GM12878 (cell line): ENCODE results near the gene A3GALT2. TPM values are rescaled to one million over a fixed set of nuclear protein-coding genes. Genes with fewer than 3 reads are reported as not detected.

Experiments
- ATAC-seq: fragments of 200-7000 bp; cut with Tn5 transposase; 3 replicates; pipeline ENCODE4 v1.9.1; 2020; ENCODE audit warnings: mild to moderate bottlenecking, moderate library complexity
- BruUV-seq: library from RNA; stranded (reverse); fragments of 400-500 nt; replicated peaks from 2 replicates; lab custom pipeline; 2021; lab: Mats Ljungman, UMichigan
- CTCF ChIA-PET: fragments of 300-600 bp; sonication (Branson Sonifier 250); formaldehyde crosslinking; extraction: SDS; loops from one replicate; lab custom pipeline; 2021; ENCODE audit warnings: inconsistent platforms; lab: Yijun Ruan, JAX
- POLR2A ChIA-PET: fragments of 350-600 bp; formaldehyde crosslinking; extraction: SDS; loops from one replicate; lab custom pipeline; 2021; ENCODE audit warnings: inconsistent platforms; lab: Charles Lee
- RAD21 ChIA-PET: fragments of 300-600 bp; sonication (Branson Sonifier 250); formaldehyde crosslinking; loops from one replicate; lab custom pipeline; 2023; ENCODE audit warnings: antibody characterized with exemption; ENCODE audit not compliant: unreplicated experiment; lab: Charles Lee
- SMC1A ChIA-PET: fragments of 300-600 bp; sonication (Branson Sonifier 250); formaldehyde crosslinking; loops from one replicate; lab custom pipeline; 2023; ENCODE audit not compliant: unreplicated experiment, uncharacterized antibody; lab: Charles Lee
- DNase-seq: peaks from one replicate; pipeline ENCODE4 v3.0.0-alpha.2; 2011; ENCODE audit warnings: low read depth, low spot score
- FAIRE-seq: peaks from 3 replicates; lab custom pipeline; 2011; peaks lifted over from hg19 to GRCh38; lab: Jason Lieb, UNC
- H2AFZ ChIP-seq: 2 replicates; pipeline ENCODE4 v1.6.0; 2011; ENCODE audit warnings: low read depth, low read length, control low read depth; ENCODE audit not compliant: control insufficient read depth
- H3K27ac ChIP-seq: 2 replicates; pipeline ENCODE4 v1.5.1; 2011; ENCODE audit warnings: control low read depth; ENCODE audit not compliant: control insufficient read depth, insufficient read depth
- H3K27me3 ChIP-seq, 2 experiments: replicated peaks in 1 of 2; 2 replicates each; pipeline versions ENCODE4 v1.6.0 to v1.6.1; 2011; ENCODE audit warnings: low read length in 1 of 2; ENCODE audit not compliant: control insufficient read depth in 2 of 2, insufficient read depth in 2 of 2
- H3K36me3 ChIP-seq, 2 experiments: 2 replicates each; pipeline ENCODE4 v1.5.1; 2011; ENCODE audit warnings: low read length in 1 of 2; ENCODE audit not compliant: control insufficient read depth in 2 of 2, insufficient read depth in 2 of 2
- H3K4me1 ChIP-seq: 2 replicates; pipeline ENCODE4 v1.6.1; 2011; ENCODE audit warnings: mild to moderate bottlenecking, low read length, moderate library complexity, mixed read lengths; ENCODE audit not compliant: control insufficient read depth, insufficient read depth
- H3K4me2 ChIP-seq: 2 replicates; pipeline ENCODE4 v1.6.0; 2011; ENCODE audit warnings: control low read depth; ENCODE audit not compliant: control insufficient read depth, insufficient read depth
- H3K4me3 ChIP-seq: fragments of 200-600 bp; sonication (generic); 2 replicates; pipeline ENCODE4 v1.5.1; 2016
- H3K79me2 ChIP-seq: 2 replicates; pipeline ENCODE4 v1.6.0; 2011; ENCODE audit warnings: low read length; ENCODE audit not compliant: control insufficient read depth, insufficient read depth
- H3K9ac ChIP-seq: 2 replicates; pipeline ENCODE4 v1.8.0; 2011; ENCODE audit warnings: low read length, control low read depth, mixed read lengths; ENCODE audit not compliant: control insufficient read depth, insufficient read depth
- H3K9me3 ChIP-seq: replicated peaks from 3 replicates; pipeline ENCODE4 v1.5.1; 2011; ENCODE audit warnings: mild to moderate bottlenecking, low read length; ENCODE audit not compliant: control insufficient read depth, insufficient read depth
- H4K20me1 ChIP-seq: 2 replicates; pipeline ENCODE4 v1.6.0; 2011; ENCODE audit not compliant: control insufficient read depth, insufficient read depth
- BACH1 ChIP-seq: fragments of 450-650 bp; IDR thresholded peaks from 2 replicates; pipeline ENCODE4 v1.6.1; 2017; ENCODE audit warnings: mild to moderate bottlenecking, borderline replicate concordance
- HDAC6 ChIP-seq: fragments of 200-600 bp; sonication (generic); IDR thresholded peaks from one replicate; pipeline ENCODE4 v1.8.0; 2017; ENCODE audit warnings: antibody characterized with exemption; ENCODE audit not compliant: unreplicated experiment
- IKZF1 ChIP-seq: fragments of 450-650 bp; conservative IDR thresholded peaks from 2 replicates; pipeline ENCODE4 v1.6.1; 2017; ENCODE audit warnings: antibody characterized with exemption, mild to moderate bottlenecking
- IRF4 ChIP-seq: IDR thresholded peaks from 2 replicates; pipeline ENCODE4 v1.6.1; 2011; ENCODE audit warnings: low read depth, low read length
- NBN ChIP-seq: fragments of 450-650 bp; IDR thresholded peaks from 2 replicates; pipeline ENCODE4 v1.6.1; 2016
- NR2C1 ChIP-seq: fragments of 450-650 bp; IDR thresholded peaks from 2 replicates; pipeline ENCODE4 v1.6.1; 2017; ENCODE audit warnings: antibody characterized with exemption, mild to moderate bottlenecking, moderate library complexity
- RAD51 ChIP-seq: fragments of 450-650 bp; IDR thresholded peaks from 2 replicates; pipeline ENCODE4 v1.6.1; 2016; ENCODE audit warnings: moderate library complexity, mild to moderate bottlenecking, inconsistent platforms
- RBBP5 ChIP-seq: fragments of 200-600 bp; sonication (generic); conservative IDR thresholded peaks from 2 replicates; pipeline ENCODE4 v1.6.1; 2016
- RCOR1 ChIP-seq: conservative IDR thresholded peaks from 2 replicates; pipeline ENCODE4 v1.6.1; 2012; ENCODE audit warnings: low read depth, low read length, improper control_type of control experiment
- TAF1 ChIP-seq: IDR thresholded peaks from 2 replicates; pipeline ENCODE4 v1.6.1; 2011; ENCODE audit warnings: mild to moderate bottlenecking, low read depth, low read length, borderline replicate concordance
- ZBTB33 ChIP-seq: fragments of 450-650 bp; IDR thresholded peaks from 2 replicates; pipeline ENCODE4 v1.6.1; 2017; ENCODE audit warnings: mild to moderate bottlenecking
- ZZZ3 ChIP-seq: IDR thresholded peaks from 2 replicates; pipeline ENCODE4 v1.6.1; 2011; ENCODE audit warnings: low read depth; ENCODE audit not compliant: control insufficient read depth, insufficient read length
- WGBS: methylation state at CpG from one replicate; pipeline ENCODE4 v1.1.6; 2016; ENCODE audit warnings: low lambda C conversion rate; ENCODE audit not compliant: insufficient replicate concordance, insufficient coverage; ENCODE audit errors: missing lambda C conversion rate; 5-methylcytosine and 5-hydroxymethylcytosine counted together
- in situ Hi-C: fragments of 300-500 bp; cut with MboI; formaldehyde crosslinking; loops from 9 replicates; pipeline ENCODE4 v1.14.3; 2018; ENCODE audit warnings: mixed read lengths
- intact Hi-C: fragments of 100-400 bp; cut with micrococcal nuclease; formaldehyde crosslinking; loops from one replicate; pipeline ENCODE4 v1.14.2; 2022; ENCODE audit not compliant: unreplicated experiment
- polyA plus RNA-seq, 11 experiments: library from polyadenylated mRNA; depleted of rRNA in 4 of 11; unstranded in 6 of 11; stranded (reverse) in 5 of 11; fragments of >200 nt; fragmentation: Nextera tagmentation in 4 of 11; fragmentation: Illumina TruSeq in 1 of 11; extraction: Ambion mirVana in 4 of 11; extraction: Trizol in 1 of 11; gene quantifications; 1 replicate in 1 of 11; 2 replicates in 10 of 11; pipeline versions ENCODE4 v1.2.1 to v1.2.3, GENCODE V29; 2011 to 2016; ENCODE audit warnings: inconsistent platforms in 2 of 11, missing spikeins in 2 of 11, low read depth in 1 of 11
- total RNA-seq, 4 experiments: library from RNA; depleted of rRNA in 3 of 4; stranded (reverse); fragments of >200 nt in 3 of 4; fragmentation: Illumina TruSeq in 1 of 4; extraction: Trizol in 1 of 4; gene quantifications; 2 replicates each; pipeline versions ENCODE4 v1.2.1 to v1.2.3, GENCODE V29; 2013 to 2021
- TF ChIP-seq, protein P1 (sequence below): IDR thresholded peaks from 2 replicates; pipeline ENCODE4 v1.6.1; 2012; ENCODE audit warnings: low read depth, low read length, improper control_type of control experiment

Gene A3GALT2
- total and polyA plus RNA-seq, 10 of the 15 experiments (the other 5 are each of a cell fraction or from before 2014, with no cell fraction given) = not detected

DNA sequence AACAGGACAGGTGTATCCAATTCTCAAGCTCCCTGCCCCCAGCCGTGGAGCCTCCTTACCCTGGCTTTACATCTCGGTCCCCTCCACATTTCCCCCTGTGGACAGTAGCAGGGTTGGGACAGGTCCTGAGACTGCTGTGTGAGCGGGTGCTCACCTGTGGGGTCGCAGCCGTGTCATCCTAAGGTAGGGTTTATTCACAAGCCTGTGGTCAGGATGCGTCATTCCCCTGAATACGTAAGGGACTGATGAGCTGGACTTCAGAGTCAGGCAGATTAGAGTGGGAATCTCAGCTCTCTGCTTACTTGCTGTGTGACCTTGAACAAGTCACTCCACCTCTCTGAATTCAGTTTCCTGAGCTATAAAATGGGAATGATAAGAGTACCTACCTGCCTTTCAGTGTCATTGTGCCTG, 46.9 kb downstream of the A3GALT2 start:
- H4K20me1 ChIP-seq = no peaks in the 10 kb centered on the region
- no peaks in the 10 kb centered on the region for H3K27me3 ChIP-seq
- no peak overlapping the region for H3K4me2 ChIP-seq
- CTCF ChIA-PET = interaction anchor here (0.5 kb wide), 1 partner anchor 187 kb away, joined by 4 read pairs; no protein-coding TSS in a partner anchor
- no TSS peak for BruUV-seq
- no peaks in the 10 kb centered on the region for H3K79me2 ChIP-seq
- intact Hi-C loops = no loop called here
- no peak overlapping the region for H3K4me3 ChIP-seq
- no peak overlapping the region for H2AFZ ChIP-seq
- H3K27ac ChIP-seq = no peak overlapping the region
- FAIRE-seq (no peak), DNase-seq (no peak), ATAC-seq (no peak)
- peaks cover 6% of the 10 kb centered on the region for H3K4me1 ChIP-seq
- RAD21 ChIA-PET = interaction anchor here (1.3 kb wide), 1 partner anchor 22 kb away, joined by 3 read pairs; no protein-coding TSS in a partner anchor
- no peak overlapping the region for H3K9ac ChIP-seq
- H3K9me3 ChIP-seq = no peaks in the 10 kb centered on the region
- 70% methylated on average over 7 of the region's 7 CpGs for WGBS
- TF ChIP-seq NBN (no peak), NR2C1 (no peak), HDAC6 (no peak), RCOR1 (no peak), IKZF1 (no peak), TAF1 (no peak), ZZZ3 (no peak), RBBP5 (no peak), IRF4 (no peak), RAD51 (no peak), ZBTB33 (no peak), BACH1 (no peak)
- TF ChIP-seq, protein P1, sequence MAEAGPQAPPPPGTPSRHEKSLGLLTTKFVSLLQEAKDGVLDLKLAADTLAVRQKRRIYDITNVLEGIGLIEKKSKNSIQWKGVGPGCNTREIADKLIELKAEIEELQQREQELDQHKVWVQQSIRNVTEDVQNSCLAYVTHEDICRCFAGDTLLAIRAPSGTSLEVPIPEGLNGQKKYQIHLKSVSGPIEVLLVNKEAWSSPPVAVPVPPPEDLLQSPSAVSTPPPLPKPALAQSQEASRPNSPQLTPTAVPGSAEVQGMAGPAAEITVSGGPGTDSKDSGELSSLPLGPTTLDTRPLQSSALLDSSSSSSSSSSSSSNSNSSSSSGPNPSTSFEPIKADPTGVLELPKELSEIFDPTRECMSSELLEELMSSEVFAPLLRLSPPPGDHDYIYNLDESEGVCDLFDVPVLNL = no peak
- SMC1A ChIA-PET = interaction anchor here (1.0 to 1.6 kb wide), 3 partner anchors 13 to 25 kb away, joined by 3 to 5 read pairs (median 3); no protein-coding TSS in a partner anchor
- no peaks in the 10 kb centered on the region; a peak in 2 of 4 replicates for H3K36me3 ChIP-seq
- in situ Hi-C loops = no loop called here
- POLR2A ChIA-PET = no interaction called here
